ENCODE results near the gene ZMIZ1.

The ZMIZ1 gene

GRCh38 chr10:79058899-79059841 lies 9.6 kb upstream of the ZMIZ1 start:
- H3K27ac ChIP-seq, result no peak overlapping the region
- no peak for TF ChIP-seq CTCF (IDR thresholded peaks at IDR 0.05)
- TF ChIP-seq ZFX (IDR thresholded peaks at IDR 0.05; ENCODE audit: borderline replicate concordance), result no peak

- TF ChIP-seq CTCF (IDR thresholded peaks at IDR 0.05) (no peak), ZFX (IDR thresholded peaks at IDR 0.05; ENCODE audit: borderline replicate concordance) (no peak)
Measured at GRCh38 chr10:79059859-79060379, 8.8 kb upstream of the ZMIZ1 start.

GRCh38 chr10:79060641-79061255 lies 8.0 kb upstream of the ZMIZ1 start:
- H3K27ac ChIP-seq, result no peak overlapping the region
- no peak for TF ChIP-seq ZFX (IDR thresholded peaks at IDR 0.05; ENCODE audit: borderline replicate concordance)
- TF ChIP-seq CTCF (IDR thresholded peaks at IDR 0.05), result no peak

More at GRCh38 chr10:79059859-79060379, 8.8 kb upstream of the ZMIZ1 start:
- no peak overlapping the region for H3K27ac ChIP-seq

GRCh38 chr10:79061441-79062315 lies 7.1 kb upstream of the ZMIZ1 start:
- H3K27ac ChIP-seq, result no peak overlapping the region
- TF ChIP-seq CTCF (IDR thresholded peaks at IDR 0.05) (no peak), ZFX (IDR thresholded peaks at IDR 0.05; ENCODE audit: borderline replicate concordance) (no peak)

- no peak overlapping the region for H3K27ac ChIP-seq
- TF ChIP-seq CTCF (IDR thresholded peaks at IDR 0.05), result no peak
- no peak for TF ChIP-seq ZFX (IDR thresholded peaks at IDR 0.05; ENCODE audit: borderline replicate concordance)
Measured at GRCh38 chr10:79063071-79063491, 5.7 kb upstream of the ZMIZ1 start.

- TF ChIP-seq ZFX (IDR thresholded peaks at IDR 0.05; ENCODE audit: borderline replicate concordance), result no peak
- TF ChIP-seq CTCF (IDR thresholded peaks at IDR 0.05), result no peak
Measured at GRCh38 chr10:79063661-79064492, 4.9 kb upstream of the ZMIZ1 start.

More at GRCh38 chr10:79063661-79064492, 4.9 kb upstream of the ZMIZ1 start:
- no peak overlapping the region for H3K27ac ChIP-seq
